ENCODE measurements around the gene MMP14. TPM values are rescaled to one million over a fixed set of nuclear protein-coding genes. Genes with fewer than 3 reads are reported as not detected.

Gene MMP14
- total RNA-seq, 1 experiment from 2014 or later, result 10.5 TPM

DNA sequence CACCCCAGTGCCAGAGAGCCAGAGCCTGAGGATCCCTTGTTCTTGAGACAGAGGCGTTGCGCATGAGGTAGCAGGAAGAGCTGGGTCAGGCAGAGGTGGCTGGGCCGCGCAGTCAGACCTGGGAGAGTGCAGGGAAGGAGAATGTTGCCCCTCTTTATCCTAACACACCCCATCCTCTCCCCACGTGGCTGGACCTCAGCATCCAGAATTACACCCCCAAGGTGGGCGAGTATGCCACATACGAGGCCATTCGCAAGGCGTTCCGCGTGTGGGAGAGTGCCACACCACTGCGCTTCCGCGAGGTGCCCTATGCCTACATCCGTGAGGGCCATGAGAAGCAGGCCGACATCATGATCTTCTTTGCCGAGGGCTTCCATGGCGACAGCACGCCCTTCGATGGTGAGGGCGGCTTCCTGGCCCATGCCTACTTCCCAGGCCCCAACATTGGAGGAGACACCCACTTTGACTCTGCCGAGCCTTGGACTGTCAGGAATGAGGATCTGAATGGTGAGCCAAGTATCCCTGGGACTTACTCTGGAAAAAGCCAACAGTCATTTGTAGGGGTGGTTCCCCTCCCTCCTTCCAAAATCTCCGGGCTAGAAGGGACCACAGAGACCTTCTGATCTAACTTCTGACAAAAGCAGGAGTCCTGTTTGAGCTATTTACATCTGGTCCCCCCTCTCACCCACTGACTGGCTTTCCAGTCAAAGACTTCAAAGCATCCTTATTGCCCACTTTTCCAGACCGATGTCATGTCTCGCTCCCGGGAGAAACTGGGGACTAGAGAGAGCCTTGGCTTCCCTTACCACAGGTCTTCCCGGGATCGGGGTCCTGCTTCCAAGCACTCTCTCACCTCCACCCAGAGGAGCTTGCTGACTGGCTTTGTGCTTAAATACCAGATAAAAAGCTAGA is 6.1 kb downstream of the MMP14 start:
- intact Hi-C loops (cut with micrococcal nuclease; ENCODE audit: unreplicated experiment), result no loop called here
- Mint-ChIP-seq H3K4me3 (ENCODE audit: low read depth, unreplicated experiment) (no peak overlapping the region), H3K9me3 (ENCODE audit: low read depth, unreplicated experiment) (no peaks in the 10 kb centered on the region), H3K27ac (ENCODE audit: unreplicated experiment) (no peak overlapping the region), H3K36me3 (ENCODE audit: insufficient read depth, unreplicated experiment) (peaks cover 1% of the 10 kb centered on the region), H3K27me3 (ENCODE audit: unreplicated experiment) (peaks cover 14% of the 10 kb centered on the region), H3K4me1 (ENCODE audit: low read depth, unreplicated experiment) (peaks cover 8% of the 10 kb centered on the region)
- BruUV-seq (replicated peaks), result no TSS peak
- TF ChIP-seq, protein P1, sequence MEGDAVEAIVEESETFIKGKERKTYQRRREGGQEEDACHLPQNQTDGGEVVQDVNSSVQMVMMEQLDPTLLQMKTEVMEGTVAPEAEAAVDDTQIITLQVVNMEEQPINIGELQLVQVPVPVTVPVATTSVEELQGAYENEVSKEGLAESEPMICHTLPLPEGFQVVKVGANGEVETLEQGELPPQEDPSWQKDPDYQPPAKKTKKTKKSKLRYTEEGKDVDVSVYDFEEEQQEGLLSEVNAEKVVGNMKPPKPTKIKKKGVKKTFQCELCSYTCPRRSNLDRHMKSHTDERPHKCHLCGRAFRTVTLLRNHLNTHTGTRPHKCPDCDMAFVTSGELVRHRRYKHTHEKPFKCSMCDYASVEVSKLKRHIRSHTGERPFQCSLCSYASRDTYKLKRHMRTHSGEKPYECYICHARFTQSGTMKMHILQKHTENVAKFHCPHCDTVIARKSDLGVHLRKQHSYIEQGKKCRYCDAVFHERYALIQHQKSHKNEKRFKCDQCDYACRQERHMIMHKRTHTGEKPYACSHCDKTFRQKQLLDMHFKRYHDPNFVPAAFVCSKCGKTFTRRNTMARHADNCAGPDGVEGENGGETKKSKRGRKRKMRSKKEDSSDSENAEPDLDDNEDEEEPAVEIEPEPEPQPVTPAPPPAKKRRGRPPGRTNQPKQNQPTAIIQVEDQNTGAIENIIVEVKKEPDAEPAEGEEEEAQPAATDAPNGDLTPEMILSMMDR (IDR thresholded peaks at IDR 0.05; ENCODE audit: unreplicated experiment), result no peak
- no peak for DNase-seq
- CTCF ChIA-PET, result no interaction called here

DNA sequence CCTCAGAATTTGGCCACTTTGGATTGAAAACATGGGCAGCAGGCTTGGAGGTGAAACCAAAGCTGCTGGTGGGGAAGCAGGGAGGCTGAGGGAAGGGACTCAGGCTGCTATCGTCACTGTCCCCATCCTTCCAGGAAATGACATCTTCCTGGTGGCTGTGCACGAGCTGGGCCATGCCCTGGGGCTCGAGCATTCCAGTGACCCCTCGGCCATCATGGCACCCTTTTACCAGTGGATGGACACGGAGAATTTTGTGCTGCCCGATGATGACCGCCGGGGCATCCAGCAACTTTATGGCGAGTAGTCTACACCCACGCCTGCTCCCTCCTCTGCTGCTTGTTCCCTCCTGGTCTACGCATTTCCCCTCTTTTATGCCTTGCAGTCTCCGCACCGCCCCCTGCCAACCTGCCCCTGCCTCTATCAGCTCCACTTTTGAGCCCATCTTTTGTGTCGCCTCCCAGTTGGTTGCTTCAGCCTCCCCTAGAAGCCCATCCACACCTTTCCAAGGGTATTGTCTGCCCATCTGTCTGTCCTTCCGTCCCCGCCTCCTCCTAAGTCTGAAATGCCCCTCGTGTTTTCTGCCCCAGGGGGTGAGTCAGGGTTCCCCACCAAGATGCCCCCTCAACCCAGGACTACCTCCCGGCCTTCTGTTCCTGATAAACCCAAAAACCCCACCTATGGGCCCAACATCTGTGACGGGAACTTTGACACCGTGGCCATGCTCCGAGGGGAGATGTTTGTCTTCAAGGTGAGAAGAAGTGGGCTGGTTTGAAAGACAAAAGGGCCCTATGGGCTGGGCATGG is 6.9 kb downstream of the MMP14 start:
- Mint-ChIP-seq H3K4me1 (ENCODE audit: low read depth, unreplicated experiment) (peaks cover 8% of the 10 kb centered on the region), H3K4me3 (ENCODE audit: low read depth, unreplicated experiment) (no peak overlapping the region), H3K36me3 (ENCODE audit: insufficient read depth, unreplicated experiment) (no peaks in the 10 kb centered on the region), H3K9me3 (ENCODE audit: low read depth, unreplicated experiment) (no peaks in the 10 kb centered on the region), H3K27me3 (ENCODE audit: unreplicated experiment) (peaks cover 12% of the 10 kb centered on the region), H3K27ac (ENCODE audit: unreplicated experiment) (no peak overlapping the region)
- no TSS peak for BruUV-seq (replicated peaks)
- no peak for DNase-seq
- intact Hi-C loops (cut with micrococcal nuclease; ENCODE audit: unreplicated experiment), result no loop called here
- TF ChIP-seq, protein P1 (IDR thresholded peaks at IDR 0.05; ENCODE audit: unreplicated experiment), result no peak
- CTCF ChIA-PET, result no interaction called here

DNA sequence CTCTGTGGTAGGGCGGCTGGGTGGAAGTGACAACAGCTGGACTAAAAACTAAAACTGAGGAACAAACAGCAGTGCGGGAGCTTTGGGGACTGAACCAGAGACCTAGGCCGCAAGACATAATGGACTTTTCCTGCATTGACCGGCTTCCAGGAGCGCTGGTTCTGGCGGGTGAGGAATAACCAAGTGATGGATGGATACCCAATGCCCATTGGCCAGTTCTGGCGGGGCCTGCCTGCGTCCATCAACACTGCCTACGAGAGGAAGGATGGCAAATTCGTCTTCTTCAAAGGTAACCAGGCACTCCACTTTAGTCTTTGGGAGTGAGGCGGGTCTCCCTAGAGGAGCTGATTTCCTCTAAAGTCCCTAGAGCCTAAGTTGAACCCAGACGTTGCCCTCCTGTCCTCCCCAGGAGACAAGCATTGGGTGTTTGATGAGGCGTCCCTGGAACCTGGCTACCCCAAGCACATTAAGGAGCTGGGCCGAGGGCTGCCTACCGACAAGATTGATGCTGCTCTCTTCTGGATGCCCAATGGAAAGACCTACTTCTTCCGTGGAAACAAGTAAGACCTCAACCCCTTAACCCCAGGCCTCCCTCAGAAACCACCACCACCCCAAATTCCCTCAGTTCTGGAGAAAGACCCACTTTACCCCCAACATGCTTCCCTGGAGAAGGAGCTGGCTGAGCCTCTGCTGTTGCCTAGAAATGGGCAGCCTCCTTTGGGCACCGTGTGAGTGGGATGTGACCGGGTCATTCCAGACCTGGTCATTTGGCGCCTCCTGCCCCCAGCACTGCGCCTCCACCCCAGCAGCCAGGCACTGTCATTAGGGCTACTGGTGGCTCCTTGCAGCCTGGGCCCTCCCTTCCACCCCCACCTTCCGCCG is 8.1 kb downstream of the MMP14 start:
- intact Hi-C loops (cut with micrococcal nuclease; ENCODE audit: unreplicated experiment), result no loop called here
- Mint-ChIP-seq H3K4me3 (ENCODE audit: low read depth, unreplicated experiment) (no peak overlapping the region), H3K27ac (ENCODE audit: unreplicated experiment) (no peak overlapping the region), H3K4me1 (ENCODE audit: low read depth, unreplicated experiment) (no peaks in the 10 kb centered on the region), H3K36me3 (ENCODE audit: insufficient read depth, unreplicated experiment) (no peaks in the 10 kb centered on the region), H3K9me3 (ENCODE audit: low read depth, unreplicated experiment) (no peaks in the 10 kb centered on the region), H3K27me3 (ENCODE audit: unreplicated experiment) (peaks cover under 1% of the 10 kb centered on the region)
- CTCF ChIA-PET, result no interaction called here
- no peak for DNase-seq
- TF ChIP-seq, protein P1 (IDR thresholded peaks at IDR 0.05; ENCODE audit: unreplicated experiment), result no peak
- no TSS peak for BruUV-seq (replicated peaks)

DNA sequence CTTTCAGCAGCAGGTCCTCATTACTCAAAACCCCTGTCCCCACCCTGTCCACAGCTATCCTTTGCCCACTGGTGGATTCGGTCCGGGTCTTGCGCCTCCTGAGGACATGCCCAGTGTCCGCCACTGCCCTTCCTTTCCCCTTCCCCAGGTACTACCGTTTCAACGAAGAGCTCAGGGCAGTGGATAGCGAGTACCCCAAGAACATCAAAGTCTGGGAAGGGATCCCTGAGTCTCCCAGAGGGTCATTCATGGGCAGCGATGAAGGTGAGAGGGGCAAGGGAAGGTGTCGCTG is 8.7 kb downstream of the MMP14 start:
- CTCF ChIA-PET, result no interaction called here
- Mint-ChIP-seq H3K27ac (ENCODE audit: unreplicated experiment) (no peak overlapping the region), H3K4me1 (ENCODE audit: low read depth, unreplicated experiment) (no peaks in the 10 kb centered on the region), H3K9me3 (ENCODE audit: low read depth, unreplicated experiment) (no peaks in the 10 kb centered on the region), H3K36me3 (ENCODE audit: insufficient read depth, unreplicated experiment) (no peaks in the 10 kb centered on the region), H3K27me3 (ENCODE audit: unreplicated experiment) (no peaks in the 10 kb centered on the region), H3K4me3 (ENCODE audit: low read depth, unreplicated experiment) (no peak overlapping the region)
- BruUV-seq (replicated peaks), result no TSS peak
- intact Hi-C loops (cut with micrococcal nuclease; ENCODE audit: unreplicated experiment), result no loop called here
- no peak for DNase-seq
- TF ChIP-seq, protein P1 (IDR thresholded peaks at IDR 0.05; ENCODE audit: unreplicated experiment), result no peak
